CD4-positive, alpha-beta memory T cell (primary cell): ENCODE results near the gene SMIM13. TPM values are rescaled to one million over a fixed set of nuclear protein-coding genes. Genes with fewer than 3 reads are reported as not detected.

Experiments used
- CTCF ChIA-PET: fragments of 350-600 bp; sonication (Branson Sonifier 250); formaldehyde crosslinking; loops from one replicate; lab custom pipeline; 2021; ENCODE audit warnings: inconsistent platforms; ENCODE audit not compliant: partially characterized antibody; lab: Charles Lee
- POLR2A ChIA-PET: fragments of 350-600 bp; sonication (Branson Sonifier 250); formaldehyde crosslinking; loops from one replicate; lab custom pipeline; 2021; ENCODE audit not compliant: partially characterized antibody; lab: Charles Lee
- DNase-seq, 5 donors: peaks; one replicate each; pipeline versions ENCODE4 v3.0.0 to v3.0.0-alpha.2; 2020 to 2022; ENCODE audit warnings: mixed read lengths in 1 of 5
- H3K27ac ChIP-seq: one replicate; pipeline ENCODE4 v1.7.0; 2013; ENCODE audit warnings: low read depth, low read length
- H3K27me3 ChIP-seq: 2 replicates; pipeline ENCODE4 v1.7.0; 2013; ENCODE audit warnings: mild to moderate bottlenecking, low read length, moderate library complexity; ENCODE audit not compliant: insufficient read depth
- H3K36me3 ChIP-seq: 2 replicates; pipeline ENCODE4 v1.7.0; 2013; ENCODE audit warnings: mild to moderate bottlenecking, low read length, moderate library complexity; ENCODE audit not compliant: insufficient read depth
- H3K4me1 ChIP-seq: 2 replicates; pipeline ENCODE4 v1.7.0; 2013; ENCODE audit warnings: mild to moderate bottlenecking, low read length, moderate library complexity; ENCODE audit not compliant: insufficient read depth
- H3K4me3 ChIP-seq, 2 donors: one replicate each; pipeline ENCODE4 v1.7.0; 2013; ENCODE audit warnings: low read length in 2 of 2, mild to moderate bottlenecking in 1 of 2
- H3K9me3 ChIP-seq, 2 donors: one replicate each; pipeline ENCODE4 v1.7.0; 2013; ENCODE audit warnings: low read length in 2 of 2, control low read depth in 1 of 2; ENCODE audit not compliant: control insufficient read depth in 1 of 2
- H3K27ac Mint-ChIP-seq, 7 donors: one replicate each; pipeline ENCODE4 v1.8.0; 2020 to 2021; ENCODE audit warnings: mixed read lengths in 7 of 7, mild to moderate bottlenecking in 6 of 7, inconsistent platforms in 3 of 7, moderate library complexity in 3 of 7
- H3K27me3 Mint-ChIP-seq, 2 donors: one replicate each; pipeline ENCODE4 v1.8.0; 2020 to 2021; ENCODE audit warnings: mixed read lengths in 2 of 2
- H3K36me3 Mint-ChIP-seq, 2 donors: one replicate each; pipeline ENCODE4 v1.8.0; 2020 to 2021; ENCODE audit warnings: mixed read lengths in 2 of 2, inconsistent platforms in 1 of 2, mild to moderate bottlenecking in 1 of 2
- H3K4me1 Mint-ChIP-seq, 4 donors: one replicate each; pipeline ENCODE4 v1.8.0; 2020 to 2021; ENCODE audit warnings: mixed read lengths in 4 of 4, mild to moderate bottlenecking in 1 of 4
- H3K4me3 Mint-ChIP-seq, 8 donors: one replicate each; pipeline ENCODE4 v1.8.0; 2020 to 2021; ENCODE audit warnings: mixed read lengths in 8 of 8, mild to moderate bottlenecking in 7 of 8, moderate library complexity in 6 of 8, inconsistent platforms in 3 of 8
- H3K9me3 Mint-ChIP-seq, 8 donors: one replicate each; pipeline ENCODE4 v1.8.0; 2020 to 2021; ENCODE audit warnings: mixed read lengths in 8 of 8, mild to moderate bottlenecking in 5 of 8, inconsistent platforms in 3 of 8, moderate library complexity in 1 of 8
- intact Hi-C: fragments of 100-400 bp; cut with micrococcal nuclease; formaldehyde crosslinking; loops from one replicate; pipeline ENCODE4 v1.15.1; 2023
- polyA plus RNA-seq, 2 donors: library from polyadenylated mRNA; unstranded; fragments of 300-500 nt; fragmentation: Illumina TruSeq; gene quantifications; one replicate each; pipeline ENCODE4 v1.2.3, GENCODE V29; 2021
- total RNA-seq, 2 experiments: library from RNA; stranded (reverse); gene quantifications; one replicate each; pipeline ENCODE4 v1.2.3, GENCODE V29; 2021

The SMIM13 gene
- total and polyA plus RNA-seq, 4 experiments from 2014 or later = 2.1 to 6.1 (median 5.3) TPM

- DNase-seq = no peak
- POLR2A ChIA-PET = no interaction called here
- intact Hi-C loops = no loop called here
Observed at GRCh38 chr6:11142296-11143027, 48.8 kb downstream of the SMIM13 start.

GRCh38 chr6:11143394-11144371, 50.0 kb downstream of the SMIM13 start:
- H3K27me3 ChIP-seq = no peaks in the 10 kb centered on the region
- ChIA-PET POLR2A (no interaction called here), CTCF (interaction anchor here (0.8 to 5.9 kb wide), 9 partner anchors 21 to 432 kb away, joined by 3 to 167 read pairs (median 8); no protein-coding TSS in a partner anchor)
- H3K4me3 ChIP-seq = no peak overlapping the region
- H3K27me3 Mint-ChIP-seq = no peaks in the 10 kb centered on the region
- no peaks in the 10 kb centered on the region for H3K36me3 ChIP-seq
- no peak overlapping the region for H3K4me3 Mint-ChIP-seq
- no peaks in the 10 kb centered on the region for H3K9me3 Mint-ChIP-seq
- H3K27ac ChIP-seq = no peak overlapping the region
- no peaks in the 10 kb centered on the region for H3K4me1 ChIP-seq
- intact Hi-C loops = loop anchor here (1.0 to 2.0 kb wide), 3 partner anchors 29 to 432 kb away; no protein-coding TSS in a partner anchor
- no peak for DNase-seq
- no peak overlapping the region for H3K27ac Mint-ChIP-seq
- peaks cover 0 to 4% (median 0%) of the 10 kb centered on the region in 4 donors for H3K4me1 Mint-ChIP-seq
- H3K36me3 Mint-ChIP-seq = peaks cover 0 to 3% of the 10 kb centered on the region in 2 donors
- H3K9me3 ChIP-seq = no peaks in the 10 kb centered on the region

More at GRCh38 chr6:11142296-11143027, 48.8 kb downstream of the SMIM13 start:
- no peak overlapping the region for H3K4me3 ChIP-seq
- Mint-ChIP-seq H3K4me3 (no peak overlapping the region), H3K9me3 (no peaks in the 10 kb centered on the region), H3K4me1 (peaks cover 0 to 4% (median 0%) of the 10 kb centered on the region in 4 donors), H3K27me3 (no peaks in the 10 kb centered on the region), H3K36me3 (peaks cover 0 to 3% of the 10 kb centered on the region in 2 donors), H3K27ac (no peak overlapping the region)
- no peaks in the 10 kb centered on the region for H3K27me3 ChIP-seq
- CTCF ChIA-PET = interaction anchor here (1.3 to 5.9 kb wide), 8 partner anchors 29 to 434 kb away, joined by 3 to 167 read pairs (median 10); no protein-coding TSS in a partner anchor
- no peaks in the 10 kb centered on the region for H3K9me3 ChIP-seq
- H3K4me1 ChIP-seq = no peaks in the 10 kb centered on the region
- H3K36me3 ChIP-seq = no peaks in the 10 kb centered on the region
- no peak overlapping the region for H3K27ac ChIP-seq

GRCh38 chr6:11144393-11144851, 50.8 kb downstream of the SMIM13 start:
- Mint-ChIP-seq H3K36me3 (peaks cover 0 to 3% of the 10 kb centered on the region in 2 donors), H3K27me3 (no peaks in the 10 kb centered on the region), H3K4me3 (no peak overlapping the region), H3K4me1 (peaks cover 0 to 4% (median 0%) of the 10 kb centered on the region in 4 donors), H3K9me3 (no peaks in the 10 kb centered on the region), H3K27ac (no peak overlapping the region)
- Histone ChIP-seq H3K36me3 (no peaks in the 10 kb centered on the region), H3K27me3 (no peaks in the 10 kb centered on the region), H3K9me3 (no peaks in the 10 kb centered on the region), H3K4me1 (no peaks in the 10 kb centered on the region), H3K4me3 (no peak overlapping the region), H3K27ac (no peak overlapping the region)
- POLR2A ChIA-PET = no interaction called here
- peak; percentile 54 to 68 (median 64) for DNase-seq
- intact Hi-C loops = loop anchor here (1.0 to 2.0 kb wide), 3 partner anchors 28 to 431 kb away; no protein-coding TSS in a partner anchor
- CTCF ChIA-PET = interaction anchor here (1.2 to 5.9 kb wide), 7 partner anchors 27 to 432 kb away, joined by 3 to 167 read pairs (median 11); no protein-coding TSS in a partner anchor

- Histone ChIP-seq H3K9me3 (no peaks in the 10 kb centered on the region), H3K36me3 (no peaks in the 10 kb centered on the region), H3K27ac (no peak overlapping the region), H3K4me1 (no peaks in the 10 kb centered on the region), H3K4me3 (no peak overlapping the region), H3K27me3 (no peaks in the 10 kb centered on the region)
- Mint-ChIP-seq H3K27me3 (no peaks in the 10 kb centered on the region), H3K4me1 (peaks cover 0 to 4% (median 0%) of the 10 kb centered on the region in 4 donors), H3K4me3 (no peak overlapping the region), H3K36me3 (peaks cover 0 to 3% of the 10 kb centered on the region in 2 donors), H3K27ac (peak overlapping the region in 1 of 7 donors; percentile 23), H3K9me3 (no peaks in the 10 kb centered on the region)
- DNase-seq = no peak
- intact Hi-C loops = no loop called here
- ChIA-PET CTCF (interaction anchor here (1.4 to 5.9 kb wide), 3 partner anchors 22 to 352 kb away, joined by 3 to 167 read pairs (median 4); no protein-coding TSS in a partner anchor), POLR2A (no interaction called here)
Observed at GRCh38 chr6:11146117-11146826, 52.6 kb downstream of the SMIM13 start.

- Mint-ChIP-seq H3K27me3 (peaks cover 1 to 3% of the 10 kb centered on the region in 2 donors), H3K27ac (no peak overlapping the region), H3K36me3 (peaks cover 0 to 3% of the 10 kb centered on the region in 2 donors), H3K4me1 (peaks cover 1 to 10% (median 5%) of the 10 kb centered on the region in 4 donors), H3K4me3 (no peak overlapping the region), H3K9me3 (no peaks in the 10 kb centered on the region)
- Histone ChIP-seq H3K27me3 (no peaks in the 10 kb centered on the region), H3K36me3 (no peaks in the 10 kb centered on the region), H3K9me3 (no peaks in the 10 kb centered on the region), H3K4me3 (no peak overlapping the region), H3K4me1 (no peaks in the 10 kb centered on the region), H3K27ac (no peak overlapping the region)
- CTCF ChIA-PET = interaction anchor here (1.4 kb wide), 1 partner anchor 347 kb away, joined by 4 read pairs; no protein-coding TSS in a partner anchor
- POLR2A ChIA-PET = no interaction called here
- intact Hi-C loops = no loop called here
- DNase-seq = no peak
Observed at GRCh38 chr6:11149551-11149950, 55.9 kb downstream of the SMIM13 start.

- ChIA-PET CTCF (interaction anchor here (1.4 to 2.1 kb wide), 3 partner anchors 21 to 345 kb away, joined by 4 to 5 read pairs (median 5); no protein-coding TSS in a partner anchor), POLR2A (no interaction called here)
- Histone ChIP-seq H3K36me3 (no peaks in the 10 kb centered on the region), H3K4me1 (no peaks in the 10 kb centered on the region), H3K27ac (no peak overlapping the region), H3K27me3 (no peaks in the 10 kb centered on the region), H3K4me3 (no peak overlapping the region), H3K9me3 (no peaks in the 10 kb centered on the region)
- peaks cover 0 to 10% (median 5%) of the 10 kb centered on the region in 4 donors for H3K4me1 Mint-ChIP-seq
- no peak overlapping the region for H3K27ac Mint-ChIP-seq
- no peak for DNase-seq
- intact Hi-C loops = no loop called here
- H3K36me3 Mint-ChIP-seq = peaks cover 0 to under 1% of the 10 kb centered on the region in 2 donors
- H3K4me3 Mint-ChIP-seq = no peak overlapping the region
- peaks cover 0 to 3% (median 0%) of the 10 kb centered on the region in 8 donors for H3K9me3 Mint-ChIP-seq
- peaks cover 1 to 3% of the 10 kb centered on the region in 2 donors for H3K27me3 Mint-ChIP-seq
Observed at GRCh38 chr6:11151488-11151887, 57.9 kb downstream of the SMIM13 start.
